Measurements from ENCODE around the gene KCNMB1. TPM values are rescaled to one million over a fixed set of nuclear protein-coding genes. Genes with fewer than 3 reads are reported as not detected.

KCNMB1 gene
- total and polyA plus RNA-seq, 4 donors = 1.4 to 5.2 (median 2.3) TPM

DNA sequence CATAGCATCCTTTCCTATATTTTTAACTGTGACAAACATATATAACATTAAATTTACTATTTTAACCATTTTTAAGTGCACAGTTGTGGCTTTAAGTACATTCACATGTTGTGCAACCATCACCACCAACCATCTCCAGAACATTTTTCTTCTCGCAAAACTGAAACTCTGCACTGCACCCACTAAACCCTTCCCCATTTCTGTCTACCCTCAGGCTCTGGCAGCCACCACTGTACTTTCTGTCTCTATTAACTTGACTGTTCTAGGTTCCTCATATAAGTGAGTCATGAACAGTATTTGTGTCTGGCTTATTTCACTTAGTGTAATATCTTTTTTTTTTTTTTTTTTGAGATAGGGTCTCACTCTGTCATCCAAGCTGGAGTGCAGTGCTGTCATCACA, 25.5 kb downstream of the KCNMB1 start:
- ATAC-seq (ENCODE audit: insufficient read depth, low FRiP score) (no peak), DNase-seq (no peak)
- Histone ChIP-seq H3K9ac (ENCODE audit: insufficient read depth in 1 of 2, low read length in 2 of 2) (no peak overlapping the region), H3K27me3 (ENCODE audit: control insufficient read depth in 3 of 3, insufficient read depth in 3 of 3, low read length in 2 of 3) (no peaks in the 10 kb centered on the region), H3K36me3 (ENCODE audit: control insufficient read depth in 4 of 4, insufficient read depth in 4 of 4, low read length in 4 of 4) (no peaks in the 10 kb centered on the region), H3K4me1 (ENCODE audit: control insufficient read depth in 5 of 5, insufficient read depth in 5 of 5, low read length in 5 of 5) (peaks cover 0 to 18% (median 5%) of the 10 kb centered on the region in 5 donors), H3K4me3 (no peak overlapping the region), H3K9me3 (ENCODE audit: control insufficient read depth in 4 of 4, insufficient read depth in 3 of 4, low read length in 3 of 4) (no peaks in the 10 kb centered on the region), H3K27ac (ENCODE audit: low read depth in 1 of 2, low read length in 1 of 2) (no peak overlapping the region)
- WGBS, 2 donors = 41 to 77% methylated on average over 1 of the region's 1 CpG
- TF ChIP-seq, protein P1, sequence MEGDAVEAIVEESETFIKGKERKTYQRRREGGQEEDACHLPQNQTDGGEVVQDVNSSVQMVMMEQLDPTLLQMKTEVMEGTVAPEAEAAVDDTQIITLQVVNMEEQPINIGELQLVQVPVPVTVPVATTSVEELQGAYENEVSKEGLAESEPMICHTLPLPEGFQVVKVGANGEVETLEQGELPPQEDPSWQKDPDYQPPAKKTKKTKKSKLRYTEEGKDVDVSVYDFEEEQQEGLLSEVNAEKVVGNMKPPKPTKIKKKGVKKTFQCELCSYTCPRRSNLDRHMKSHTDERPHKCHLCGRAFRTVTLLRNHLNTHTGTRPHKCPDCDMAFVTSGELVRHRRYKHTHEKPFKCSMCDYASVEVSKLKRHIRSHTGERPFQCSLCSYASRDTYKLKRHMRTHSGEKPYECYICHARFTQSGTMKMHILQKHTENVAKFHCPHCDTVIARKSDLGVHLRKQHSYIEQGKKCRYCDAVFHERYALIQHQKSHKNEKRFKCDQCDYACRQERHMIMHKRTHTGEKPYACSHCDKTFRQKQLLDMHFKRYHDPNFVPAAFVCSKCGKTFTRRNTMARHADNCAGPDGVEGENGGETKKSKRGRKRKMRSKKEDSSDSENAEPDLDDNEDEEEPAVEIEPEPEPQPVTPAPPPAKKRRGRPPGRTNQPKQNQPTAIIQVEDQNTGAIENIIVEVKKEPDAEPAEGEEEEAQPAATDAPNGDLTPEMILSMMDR (IDR thresholded peaks at IDR 0.05; ENCODE audit: control extremely low read depth, extremely low read depth) = no peak

DNA sequence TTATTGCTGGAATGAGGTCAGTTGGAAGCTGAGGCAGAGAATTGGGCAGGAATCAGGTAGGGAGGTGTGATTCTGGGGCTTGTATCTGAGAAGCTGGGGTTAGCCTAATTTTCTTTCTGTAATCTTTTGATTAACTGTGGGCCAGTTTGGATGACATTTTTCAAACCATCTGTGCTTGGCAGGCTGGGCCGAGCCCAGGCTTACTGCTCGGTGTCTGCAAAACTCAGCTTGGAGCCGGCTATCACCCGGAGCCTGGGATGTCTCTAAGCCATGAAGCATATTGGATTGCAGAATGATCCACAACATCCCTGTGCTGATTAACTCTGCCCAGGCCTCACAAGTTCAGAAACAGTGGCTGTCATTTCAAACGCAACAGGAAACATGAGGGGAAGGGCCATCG, 26.5 kb downstream of the KCNMB1 start:
- no peak overlapping the region for H3K4me3 ChIP-seq
- no peaks in the 10 kb centered on the region for H3K36me3 ChIP-seq (ENCODE audit: control insufficient read depth in 4 of 4, insufficient read depth in 4 of 4, low read length in 4 of 4)
- 74 to 78% methylated on average over 6 of the region's 6 CpGs for WGBS, 2 donors
- H3K4me1 ChIP-seq (ENCODE audit: control insufficient read depth in 5 of 5, insufficient read depth in 5 of 5, low read length in 5 of 5) = peaks cover 0 to 18% (median 5%) of the 10 kb centered on the region in 5 donors
- H3K27ac ChIP-seq (ENCODE audit: low read depth in 1 of 2, low read length in 1 of 2) = peak overlapping the region in 1 of 2 donors; percentile 50
- ATAC-seq (ENCODE audit: insufficient read depth, low FRiP score) (no peak), DNase-seq (no peak)
- H3K9ac ChIP-seq (ENCODE audit: insufficient read depth in 1 of 2, low read length in 2 of 2) = no peak overlapping the region
- no peaks in the 10 kb centered on the region for H3K27me3 ChIP-seq (ENCODE audit: control insufficient read depth in 3 of 3, insufficient read depth in 3 of 3, low read length in 2 of 3)
- H3K9me3 ChIP-seq (ENCODE audit: control insufficient read depth in 4 of 4, insufficient read depth in 3 of 4, low read length in 3 of 4) = no peaks in the 10 kb centered on the region
- TF ChIP-seq, protein P1 (IDR thresholded peaks at IDR 0.05; ENCODE audit: control extremely low read depth, extremely low read depth) = no peak

DNA sequence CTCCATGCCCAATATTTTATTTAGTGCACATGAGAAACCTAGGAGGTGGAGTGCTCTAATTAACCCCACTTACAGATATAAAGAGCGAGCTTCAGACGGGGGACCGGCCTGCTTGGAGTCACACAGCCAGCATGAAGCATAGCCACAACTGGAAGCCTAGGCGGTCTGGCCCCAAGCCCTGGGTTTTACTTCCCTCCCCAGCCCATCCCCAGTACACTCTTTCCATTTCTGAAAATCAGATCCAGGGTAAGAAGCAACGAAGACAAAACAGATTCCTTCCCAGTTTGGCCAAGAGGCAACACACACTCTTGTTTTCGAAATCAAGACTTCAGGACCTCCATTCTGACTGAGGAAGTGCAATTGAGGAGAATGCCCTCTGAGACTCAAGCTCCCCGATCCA, 27.1 kb downstream of the KCNMB1 start:
- no peak overlapping the region for H3K4me3 ChIP-seq

More for the DNA sequence above, 27.1 kb downstream of the KCNMB1 start:
- Histone ChIP-seq H3K4me1 (ENCODE audit: control insufficient read depth in 5 of 5, insufficient read depth in 5 of 5, low read length in 5 of 5) (peaks cover 0 to 18% (median 5%) of the 10 kb centered on the region in 5 donors), H3K9me3 (ENCODE audit: control insufficient read depth in 4 of 4, insufficient read depth in 3 of 4, low read length in 3 of 4) (no peaks in the 10 kb centered on the region), H3K36me3 (ENCODE audit: control insufficient read depth in 4 of 4, insufficient read depth in 4 of 4, low read length in 4 of 4) (no peaks in the 10 kb centered on the region), H3K9ac (ENCODE audit: insufficient read depth in 1 of 2, low read length in 2 of 2) (no peak overlapping the region), H3K27me3 (ENCODE audit: control insufficient read depth in 3 of 3, insufficient read depth in 3 of 3, low read length in 2 of 3) (no peaks in the 10 kb centered on the region), H3K27ac (ENCODE audit: low read depth in 1 of 2, low read length in 1 of 2) (peak overlapping the region in 1 of 2 donors; percentile 50)
- ATAC-seq (ENCODE audit: insufficient read depth, low FRiP score) (no peak), DNase-seq (peak in 1 of 3 donors; percentile 13)
- TF ChIP-seq, protein P1 (IDR thresholded peaks at IDR 0.05; ENCODE audit: control extremely low read depth, extremely low read depth) = no peak
- WGBS, 2 donors = 46 to 59% methylated on average over 7 of the region's 7 CpGs
